A673 (cell line): ENCODE results near the gene ACLY. TPM values are rescaled to one million over a fixed set of nuclear protein-coding genes. Genes with fewer than 3 reads are reported as not detected.
A peak's percentile ranks its signal among the peaks of the same experiment; 100 is the strongest.

Experiments used
- BruUV-seq: library from RNA; stranded (reverse); fragments of 400-500 nt; replicated peaks from 2 replicates; lab custom pipeline; 2021; lab: Mats Ljungman, UMichigan
- CTCF ChIA-PET: fragments of 300-600 bp; sonication (Branson Sonifier 250); formaldehyde crosslinking; loops from one replicate; lab custom pipeline; 2022; ENCODE audit warnings: antibody characterized with exemption; lab: Charles Lee
- POLR2A ChIA-PET: fragments of 300-600 bp; sonication (Branson Sonifier 250); formaldehyde crosslinking; loops from one replicate; lab custom pipeline; 2022; ENCODE audit warnings: antibody characterized with exemption; ENCODE audit not compliant: low non-redundant PET; lab: Charles Lee
- DNase-seq: peaks from one replicate; pipeline ENCODE4 v3.0.0-alpha.2; 2015; ENCODE audit warnings: low spot score
- H3K27ac ChIP-seq: fragments of 200-600 bp; sonication (generic); 2 replicates; pipeline ENCODE4 v1.5.1; 2016; ENCODE audit warnings: mixed run types, low read depth, mild to moderate bottlenecking, mixed read lengths, antibody characterized with exemption, low read length; ENCODE audit not compliant: poor library complexity, severe bottlenecking
- H3K27me3 ChIP-seq: fragments of 200-600 bp; sonication (generic); replicated peaks from 2 replicates; pipeline ENCODE4 v1.6.1; 2017; ENCODE audit warnings: mixed run types, low read depth, mild to moderate bottlenecking, mixed read lengths, antibody characterized with exemption, low read length; ENCODE audit not compliant: insufficient read depth, poor library complexity
- H3K36me3 ChIP-seq: fragments of 200-600 bp; sonication (generic); 2 replicates; pipeline ENCODE4 v1.6.1; 2016; ENCODE audit warnings: mixed run types, mild to moderate bottlenecking, mixed read lengths, antibody characterized with exemption, low read length; ENCODE audit not compliant: insufficient read depth, poor library complexity, severe bottlenecking
- H3K4me1 ChIP-seq: fragments of 200-600 bp; sonication (generic); 2 replicates; pipeline ENCODE4 v1.6.1; 2017; ENCODE audit warnings: mixed run types, mild to moderate bottlenecking, mixed read lengths, antibody characterized with exemption, low read length; ENCODE audit not compliant: insufficient read depth, poor library complexity, severe bottlenecking
- H3K4me3 ChIP-seq: fragments of 200-600 bp; sonication (generic); 2 replicates; pipeline ENCODE4 v1.5.1; 2016; ENCODE audit warnings: low read depth, mixed run types, mild to moderate bottlenecking, mixed read lengths, low read length; ENCODE audit not compliant: poor library complexity, severe bottlenecking
- H3K9me3 ChIP-seq: fragments of 200-600 bp; sonication (generic); 2 replicates; pipeline ENCODE4 v1.6.1; 2016; ENCODE audit warnings: mixed run types, low read depth, mild to moderate bottlenecking, mixed read lengths, antibody characterized with exemption, low read length; ENCODE audit not compliant: poor library complexity, severe bottlenecking
- CTCF ChIP-seq: fragments of 300-800, 200-600 bp; sonication (generic); conservative IDR thresholded peaks from 2 replicates; pipeline ENCODE4 v1.5.1; 2017; ENCODE audit warnings: low read depth, mild to moderate bottlenecking, antibody characterized with exemption, low read length, moderate library complexity, mixed read lengths
- EZH2 ChIP-seq: fragments of 200-600 bp; sonication (generic); IDR thresholded peaks from 2 replicates; pipeline ENCODE4 v1.6.1; 2017; ENCODE audit warnings: borderline replicate concordance, low read depth, mild to moderate bottlenecking, mixed read lengths, antibody characterized with exemption, low read length; ENCODE audit not compliant: poor library complexity, severe bottlenecking
- intact Hi-C: fragments of 100-400 bp; cut with micrococcal nuclease; formaldehyde crosslinking; loops from one replicate; pipeline ENCODE4 v1.10.0; 2022; ENCODE audit not compliant: unreplicated experiment
- total RNA-seq: library from RNA; stranded (reverse); gene quantifications from 2 replicates; pipeline ENCODE4 v1.2.3, GENCODE V29; 2021

ACLY gene
- total RNA-seq, 1 experiment from 2014 or later, result 175 TPM

- no peak for TF ChIP-seq EZH2
- TF ChIP-seq CTCF, result no peak
- H3K4me1 ChIP-seq, result no peaks in the 10 kb centered on the region
- no peak overlapping the region for H3K4me3 ChIP-seq
- CTCF ChIA-PET, result no interaction called here
- H3K27me3 ChIP-seq, result no peaks in the 10 kb centered on the region
- intact Hi-C loops, result no loop called here
- no peak for DNase-seq
- peaks cover 48% of the 10 kb centered on the region for H3K36me3 ChIP-seq
- H3K27ac ChIP-seq, result no peak overlapping the region
- POLR2A ChIA-PET, result no interaction called here
- no TSS peak for BruUV-seq
- no peaks in the 10 kb centered on the region for H3K9me3 ChIP-seq
These were observed 50.2 kb downstream of the ACLY start for GRCh38 chr17:41868568-41868967.

GRCh38 chr17:41865596-41865893, 53.2 kb downstream of the ACLY start:
- ChIA-PET CTCF (no interaction called here), POLR2A (no interaction called here)
- Histone ChIP-seq H3K27ac (no peak overlapping the region), H3K9me3 (no peaks in the 10 kb centered on the region), H3K4me3 (peak overlapping the region; percentile 80), H3K36me3 (peaks cover 24% of the 10 kb centered on the region), H3K27me3 (no peaks in the 10 kb centered on the region), H3K4me1 (no peaks in the 10 kb centered on the region)
- intact Hi-C loops, result no loop called here
- BruUV-seq, result no TSS peak
- DNase-seq, result no peak
- TF ChIP-seq EZH2 (no peak), CTCF (no peak)

- POLR2A ChIA-PET, result no interaction called here
- intact Hi-C loops, result no loop called here
- peaks cover 21% of the 10 kb centered on the region for H3K36me3 ChIP-seq
- peak; percentile 86 for DNase-seq
- no peaks in the 10 kb centered on the region for H3K27me3 ChIP-seq
- H3K4me3 ChIP-seq, result peak within 1 kb of the TSS; percentile 80
- H3K27ac ChIP-seq, result peak within 1 kb of the TSS; percentile 83
- no TSS peak for BruUV-seq
- TF ChIP-seq CTCF, result no peak
- TF ChIP-seq EZH2, result no peak
- no peaks in the 10 kb centered on the region for H3K4me1 ChIP-seq
- H3K9me3 ChIP-seq, result no peaks in the 10 kb centered on the region
- CTCF ChIA-PET, result no interaction called here
These were observed 53.7 kb downstream of the ACLY start, which contains the start of gene KLHL11 for GRCh38 chr17:41864836-41865595. TSS of gene KLHL11 (minus strand) at chr17:41865423. CDS start at chr17:41865370, 53 bp downstream.
